ENCODE results near the gene USH2A.

DNA sequence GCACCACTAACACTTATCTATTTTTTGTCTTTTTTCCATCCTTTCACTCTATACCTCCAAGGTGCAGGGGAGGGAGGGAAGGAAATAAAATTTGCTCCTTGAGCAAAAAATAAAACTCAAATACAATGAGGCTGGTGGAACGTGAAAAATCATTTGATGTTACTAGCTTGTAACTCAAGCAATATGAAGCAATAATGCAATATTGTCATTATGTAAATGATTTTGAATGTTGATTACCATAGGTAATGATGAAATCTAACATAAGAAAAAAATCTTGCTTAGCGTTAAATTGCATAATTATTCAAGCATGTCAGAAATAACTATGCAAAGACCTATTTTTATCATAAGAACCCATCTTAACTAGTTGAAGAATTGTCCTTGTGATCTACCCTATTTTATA, 578.5 kb downstream of the USH2A start:
- TF ChIP-seq EZH2 (IDR thresholded peaks at IDR 0.05; ENCODE audit: insufficient read depth, poor library complexity, severe bottlenecking) (no peak), EZH2phosphoT487 (IDR thresholded peaks at IDR 0.05; ENCODE audit: insufficient read depth, low read depth) (no peak)

All from GM23248 (cell line).